Neutrophil (primary cell): ENCODE data around the gene TTC33.

Experiments used
- H3K27ac ChIP-seq: fragments of 200-600 bp; sonication (generic); 2 replicates; pipeline ENCODE4 v1.5.1; 2016; ENCODE audit warnings: mild to moderate bottlenecking, moderate library complexity
- H3K27me3 ChIP-seq: fragments of 200-600 bp; sonication (generic); 2 replicates; pipeline ENCODE4 v1.6.0; 2016; ENCODE audit warnings: mild to moderate bottlenecking
- H3K36me3 ChIP-seq: fragments of 200-600 bp; sonication (generic); 2 replicates; pipeline ENCODE4 v1.5.1; 2017
- H3K4me1 ChIP-seq, 2 experiments: fragments of 200-600 bp in 1 of 2; sonication (generic) in 1 of 2; 1 replicate in 1 of 2; 2 replicates in 1 of 2; pipeline versions ENCODE4 v1.5.1 to v1.6.1; 2013 to 2016; ENCODE audit warnings: low read depth in 1 of 2, low read length in 1 of 2, mild to moderate bottlenecking in 1 of 2, moderate library complexity in 1 of 2; ENCODE audit not compliant: control insufficient read depth in 1 of 2, insufficient read depth in 1 of 2
- H3K4me3 ChIP-seq, 2 experiments: fragments of 200-600 bp in 1 of 2; sonication (generic) in 1 of 2; 1 replicate in 1 of 2; 2 replicates in 1 of 2; pipeline ENCODE4 v1.5.1; 2013 to 2016; ENCODE audit warnings: low read depth in 1 of 2, low read length in 1 of 2, mild to moderate bottlenecking in 1 of 2, moderate library complexity in 1 of 2
- H3K9me3 ChIP-seq: fragments of 200-600 bp; sonication (generic); 2 replicates; pipeline ENCODE4 v1.5.1; 2016
- TF ChIP-seq, protein P1 (sequence below): fragments of 200-600 bp; sonication (generic); IDR thresholded peaks from 2 replicates; pipeline ENCODE4 v1.5.1; 2016; ENCODE audit warnings: antibody characterized with exemption

The TTC33 gene

GRCh38 chr5:40499518-40500273 is 256.1 kb downstream of the TTC33 start:
- TF ChIP-seq, protein P1, sequence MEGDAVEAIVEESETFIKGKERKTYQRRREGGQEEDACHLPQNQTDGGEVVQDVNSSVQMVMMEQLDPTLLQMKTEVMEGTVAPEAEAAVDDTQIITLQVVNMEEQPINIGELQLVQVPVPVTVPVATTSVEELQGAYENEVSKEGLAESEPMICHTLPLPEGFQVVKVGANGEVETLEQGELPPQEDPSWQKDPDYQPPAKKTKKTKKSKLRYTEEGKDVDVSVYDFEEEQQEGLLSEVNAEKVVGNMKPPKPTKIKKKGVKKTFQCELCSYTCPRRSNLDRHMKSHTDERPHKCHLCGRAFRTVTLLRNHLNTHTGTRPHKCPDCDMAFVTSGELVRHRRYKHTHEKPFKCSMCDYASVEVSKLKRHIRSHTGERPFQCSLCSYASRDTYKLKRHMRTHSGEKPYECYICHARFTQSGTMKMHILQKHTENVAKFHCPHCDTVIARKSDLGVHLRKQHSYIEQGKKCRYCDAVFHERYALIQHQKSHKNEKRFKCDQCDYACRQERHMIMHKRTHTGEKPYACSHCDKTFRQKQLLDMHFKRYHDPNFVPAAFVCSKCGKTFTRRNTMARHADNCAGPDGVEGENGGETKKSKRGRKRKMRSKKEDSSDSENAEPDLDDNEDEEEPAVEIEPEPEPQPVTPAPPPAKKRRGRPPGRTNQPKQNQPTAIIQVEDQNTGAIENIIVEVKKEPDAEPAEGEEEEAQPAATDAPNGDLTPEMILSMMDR = no peak
- Histone ChIP-seq H3K27me3 (no peaks in the 10 kb centered on the region), H3K4me3 (no peak overlapping the region)

DNA sequence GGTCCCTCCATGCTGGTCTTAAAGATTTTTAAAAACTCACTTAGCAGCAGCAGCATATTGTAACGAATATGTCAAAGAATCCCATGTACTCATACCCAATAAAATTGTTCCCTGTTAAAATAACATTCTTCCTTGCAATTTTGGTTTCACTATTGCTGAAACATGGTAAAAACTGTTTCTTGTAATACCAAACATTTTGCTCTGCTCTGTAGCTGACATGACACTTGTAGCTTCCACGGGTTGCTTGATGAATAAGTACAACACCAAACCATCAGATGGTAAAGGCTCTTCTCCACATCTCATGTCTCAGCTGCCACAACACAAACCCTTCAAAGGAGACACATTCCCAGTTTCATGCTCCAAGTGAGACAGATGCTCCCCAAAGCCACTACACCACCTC is 256.8 kb downstream of the TTC33 start:
- H3K27me3 ChIP-seq = no peaks in the 10 kb centered on the region
- no peaks in the 10 kb centered on the region for H3K36me3 ChIP-seq
- no peak overlapping the region for H3K27ac ChIP-seq
- no peak overlapping the region for H3K4me3 ChIP-seq
- TF ChIP-seq, protein P1 = no peak
- no peaks in the 10 kb centered on the region for H3K9me3 ChIP-seq
- peaks cover 11 to 15% of the 10 kb centered on the region in 2 experiments for H3K4me1 ChIP-seq

More at GRCh38 chr5:40499518-40500273, 256.1 kb downstream of the TTC33 start:
- Histone ChIP-seq H3K27ac (no peak overlapping the region), H3K9me3 (no peaks in the 10 kb centered on the region), H3K4me1 (peaks cover 10 to 15% of the 10 kb centered on the region in 2 experiments), H3K36me3 (no peaks in the 10 kb centered on the region)

DNA sequence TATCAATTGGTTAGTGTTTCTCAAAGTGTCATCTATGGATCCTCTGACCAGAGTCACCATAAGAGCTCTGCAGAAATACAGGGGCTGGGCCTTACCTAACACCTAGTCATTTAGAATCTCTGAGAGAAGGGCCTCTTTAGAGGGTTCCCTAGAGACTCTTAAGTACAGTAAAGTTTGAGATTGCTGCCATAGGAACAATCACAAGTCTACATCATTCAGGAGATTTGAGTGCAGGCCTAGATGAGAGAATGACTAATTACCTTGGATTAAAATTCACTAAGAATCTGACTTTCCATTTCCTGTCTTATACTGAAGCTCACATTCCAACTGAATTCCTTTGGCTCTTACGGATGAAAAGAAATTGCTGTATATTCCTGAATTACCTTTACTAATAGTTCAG is 258.2 kb downstream of the TTC33 start:
- no peak overlapping the region for H3K27ac ChIP-seq
- H3K4me3 ChIP-seq = no peak overlapping the region
- TF ChIP-seq, protein P1 = no peak
- peaks cover 13 to 15% of the 10 kb centered on the region in 2 experiments for H3K4me1 ChIP-seq
- no peaks in the 10 kb centered on the region for H3K27me3 ChIP-seq
- no peaks in the 10 kb centered on the region for H3K36me3 ChIP-seq
- no peaks in the 10 kb centered on the region for H3K9me3 ChIP-seq

DNA sequence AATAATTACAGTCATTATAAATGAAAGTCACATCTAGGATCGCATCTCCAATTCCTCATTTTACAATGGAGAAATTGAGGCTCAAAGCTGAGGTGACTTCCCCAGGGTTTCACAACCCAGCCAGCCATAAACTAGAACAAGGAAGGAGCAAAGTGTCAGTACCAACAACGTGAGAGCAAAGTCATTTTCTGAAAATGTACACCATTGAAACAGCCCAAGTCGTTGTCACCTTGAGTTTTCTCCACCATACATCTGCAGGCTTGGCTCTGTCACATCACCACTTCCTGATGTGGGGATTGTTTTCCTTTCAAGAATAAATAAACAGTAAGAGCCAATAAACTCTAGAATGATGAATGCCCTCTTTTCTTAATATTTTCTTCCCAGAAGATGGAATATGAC is 260.5 kb downstream of the TTC33 start:
- Histone ChIP-seq H3K36me3 (no peaks in the 10 kb centered on the region), H3K4me1 (peaks cover 34 to 36% of the 10 kb centered on the region in 2 experiments), H3K4me3 (no peak overlapping the region), H3K9me3 (no peaks in the 10 kb centered on the region), H3K27ac (peak overlapping the region; percentile 30), H3K27me3 (no peaks in the 10 kb centered on the region)
- TF ChIP-seq, protein P1 = no peak

GRCh38 chr5:40494631-40495236 is 261.0 kb downstream of the TTC33 start:
- no peaks in the 10 kb centered on the region for H3K9me3 ChIP-seq
- H3K4me1 ChIP-seq = peaks cover 34 to 36% of the 10 kb centered on the region in 2 experiments
- H3K27me3 ChIP-seq = no peaks in the 10 kb centered on the region
- no peak overlapping the region for H3K4me3 ChIP-seq
- no peak overlapping the region for H3K27ac ChIP-seq
- H3K36me3 ChIP-seq = no peaks in the 10 kb centered on the region
- TF ChIP-seq, protein P1 = no peak
